NT2/D1 (cell line): Measurements from ENCODE around the gene CSK.

Experiments used
- SUZ12 ChIP-seq: IDR thresholded peaks from 2 replicates; pipeline ENCODE4 v1.6.1; 2011; ENCODE audit not compliant: insufficient read length, insufficient read depth; ENCODE audit errors: extremely low read depth
- YY1 ChIP-seq: IDR thresholded peaks from 2 replicates; pipeline ENCODE4 v1.6.1; 2011; ENCODE audit not compliant: insufficient read length, insufficient read depth
- ZNF274 ChIP-seq: IDR thresholded peaks from 2 replicates; pipeline ENCODE4 v1.6.1; 2011; ENCODE audit warnings: mild to moderate bottlenecking, low read depth, low read length

- TF ChIP-seq ZNF274 (no peak), YY1 (no peak), SUZ12 (no peak)
Measured at GRCh38 chr15:74809956-74810355, 28.1 kb downstream of the CSK start.
